Astrocyte of the cerebellum (primary cell): ENCODE measurements around the gene COL25A1.

Experiments used
- DNase-seq: peaks from one replicate; pipeline ENCODE4 v3.0.0-alpha.2; 2011; ENCODE audit warnings: low read depth
- H3K4me3 ChIP-seq: 2 replicates; pipeline ENCODE4 v1.5.1; 2011; ENCODE audit warnings: mild to moderate bottlenecking, low read depth, low read length, moderate library complexity
- in situ Hi-C: cut with HindIII; loops from 2 replicates; pipeline ENCODE4 v1.10.0; 2017; ENCODE audit warnings: low sequenced_read_pairs
- TF ChIP-seq, protein P1 (sequence below): IDR thresholded peaks from 2 replicates; pipeline ENCODE4 v1.5.1; 2012; ENCODE audit warnings: low read length, low read depth, moderate library complexity, mild to moderate bottlenecking; ENCODE audit errors: missing control alignments

Gene COL25A1

GRCh38 chr4:109010521-109010920 lies 291.9 kb downstream of the COL25A1 start:
- in situ Hi-C loops: no loop called here
- no peak for DNase-seq
- TF ChIP-seq, protein P1, sequence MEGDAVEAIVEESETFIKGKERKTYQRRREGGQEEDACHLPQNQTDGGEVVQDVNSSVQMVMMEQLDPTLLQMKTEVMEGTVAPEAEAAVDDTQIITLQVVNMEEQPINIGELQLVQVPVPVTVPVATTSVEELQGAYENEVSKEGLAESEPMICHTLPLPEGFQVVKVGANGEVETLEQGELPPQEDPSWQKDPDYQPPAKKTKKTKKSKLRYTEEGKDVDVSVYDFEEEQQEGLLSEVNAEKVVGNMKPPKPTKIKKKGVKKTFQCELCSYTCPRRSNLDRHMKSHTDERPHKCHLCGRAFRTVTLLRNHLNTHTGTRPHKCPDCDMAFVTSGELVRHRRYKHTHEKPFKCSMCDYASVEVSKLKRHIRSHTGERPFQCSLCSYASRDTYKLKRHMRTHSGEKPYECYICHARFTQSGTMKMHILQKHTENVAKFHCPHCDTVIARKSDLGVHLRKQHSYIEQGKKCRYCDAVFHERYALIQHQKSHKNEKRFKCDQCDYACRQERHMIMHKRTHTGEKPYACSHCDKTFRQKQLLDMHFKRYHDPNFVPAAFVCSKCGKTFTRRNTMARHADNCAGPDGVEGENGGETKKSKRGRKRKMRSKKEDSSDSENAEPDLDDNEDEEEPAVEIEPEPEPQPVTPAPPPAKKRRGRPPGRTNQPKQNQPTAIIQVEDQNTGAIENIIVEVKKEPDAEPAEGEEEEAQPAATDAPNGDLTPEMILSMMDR: no peak
- no peak overlapping the region for H3K4me3 ChIP-seq

DNA sequence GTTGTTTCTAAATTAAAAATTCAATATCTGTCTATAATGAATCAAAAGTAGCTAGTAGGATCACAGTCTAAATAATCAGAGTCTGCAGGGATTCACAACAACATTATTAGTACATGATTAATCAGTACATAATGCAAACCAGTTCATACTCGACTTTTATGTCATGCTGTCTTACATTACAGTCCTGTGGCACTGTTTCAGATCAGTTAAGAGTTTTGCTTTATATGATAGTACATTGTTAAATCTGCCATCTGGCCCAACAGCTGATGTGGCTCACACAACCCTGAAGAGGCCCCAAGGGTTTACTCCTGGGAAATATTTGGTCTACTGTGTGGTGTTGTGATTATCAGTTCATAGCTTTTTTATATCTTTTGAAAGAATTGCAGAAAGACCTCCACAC lies 292.5 kb downstream of the COL25A1 start:
- in situ Hi-C loops: no loop called here
- DNase-seq: no peak
- TF ChIP-seq, protein P1: no peak
- no peak overlapping the region for H3K4me3 ChIP-seq

- TF ChIP-seq, protein P1: no peak
- no peak overlapping the region for H3K4me3 ChIP-seq
- no peak for DNase-seq
- in situ Hi-C loops: no loop called here
These were observed 294.5 kb downstream of the COL25A1 start for GRCh38 chr4:109007976-109008375.

DNA sequence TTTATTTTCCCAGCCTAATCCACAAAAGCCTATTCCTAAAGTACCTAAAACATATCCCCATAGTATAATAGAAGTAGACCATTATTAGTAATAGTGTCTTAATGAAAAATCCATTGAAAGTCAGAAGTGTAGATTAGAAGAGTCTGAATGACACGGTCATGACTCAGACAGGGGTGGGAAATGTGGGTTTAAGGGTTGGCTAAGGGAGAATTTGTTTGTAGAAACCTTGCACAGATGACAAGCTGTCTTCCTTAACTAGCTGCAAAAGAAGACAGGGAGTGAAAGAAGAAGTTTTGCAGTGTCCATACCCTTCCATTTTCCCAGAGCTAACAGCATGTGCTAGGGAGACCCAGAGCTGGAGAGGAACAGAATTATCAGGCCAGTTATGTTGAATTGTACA lies 296.9 kb downstream of the COL25A1 start:
- no peak for DNase-seq
- TF ChIP-seq, protein P1: no peak
- in situ Hi-C loops: no loop called here

DNA sequence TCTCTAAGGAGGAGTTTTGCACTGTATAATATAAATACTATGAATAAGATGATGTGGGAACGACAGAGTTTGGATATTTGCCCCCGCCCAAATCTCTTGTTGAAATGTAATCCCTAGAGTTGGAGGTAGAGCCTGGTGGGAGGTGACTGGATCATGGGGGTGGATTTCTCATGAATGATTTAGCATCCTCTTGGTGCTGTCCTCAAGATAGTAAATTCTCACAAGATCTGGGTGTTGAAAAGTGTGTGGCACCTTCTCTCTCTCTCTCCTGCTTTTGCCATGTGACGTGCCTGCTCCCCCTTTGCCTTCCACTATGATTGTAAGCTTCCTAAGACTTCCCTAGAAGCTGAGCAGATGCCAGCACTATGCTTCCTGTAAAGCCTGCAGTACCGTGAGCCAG lies 298.0 kb downstream of the COL25A1 start:
- in situ Hi-C loops: no loop called here
- TF ChIP-seq, protein P1: no peak
- DNase-seq: no peak
- H3K4me3 ChIP-seq: no peak overlapping the region

More for the DNA sequence above, 296.9 kb downstream of the COL25A1 start:
- no peak overlapping the region for H3K4me3 ChIP-seq

DNA sequence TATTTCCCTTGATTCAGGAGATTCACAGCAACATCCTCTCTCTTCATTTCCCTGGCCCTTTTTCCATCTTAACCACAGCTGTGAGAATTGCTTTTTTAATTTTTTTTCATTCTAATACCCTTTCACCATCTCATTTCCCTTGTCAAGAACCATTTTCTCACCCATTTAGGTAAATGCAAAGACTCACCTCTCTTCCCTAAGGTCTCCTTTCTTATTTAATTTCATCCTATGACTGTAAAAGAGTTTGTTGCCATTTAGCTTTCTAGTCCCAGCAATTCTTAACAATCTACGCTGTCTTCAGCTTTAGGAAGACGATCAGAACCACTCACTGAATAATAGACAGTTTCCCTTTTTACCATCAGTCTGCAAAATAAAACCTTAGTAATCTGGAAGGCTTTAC lies 298.5 kb downstream of the COL25A1 start:
- in situ Hi-C loops: no loop called here
- no peak overlapping the region for H3K4me3 ChIP-seq
- no peak for DNase-seq
- TF ChIP-seq, protein P1: no peak
